Activated gamma-delta T cell treated with anti-CD3 and anti-CD28 coated beads, Interleukin-2, amount 50 U/mL, for 16 hours (primary cell): Measurements from ENCODE around the gene CACNA1S.

Experiments
- DNase-seq: peaks from one replicate; pipeline ENCODE4 v3.0.0-alpha.2; 2020; ENCODE audit warnings: low read depth

Gene CACNA1S

GRCh38 chr1:201112173-201112731 is at the start of gene CACNA1S:
Gene CACNA1S (minus strand): TSS chr1:201112426. CDS start chr1:201112339, 87 bp downstream.
- DNase-seq = no peak

- no peak for DNase-seq
Observed at GRCh38 chr1:201157949-201158348, 45.7 kb upstream of the CACNA1S start.

GRCh38 chr1:201156819-201157218 is 44.6 kb upstream of the CACNA1S start:
- DNase-seq = no peak

GRCh38 chr1:201156346-201156745 is 44.1 kb upstream of the CACNA1S start:
- no peak for DNase-seq

GRCh38 chr1:201155354-201155753 is 43.1 kb upstream of the CACNA1S start:
- no peak for DNase-seq

- peak; percentile 98 for DNase-seq
Observed at GRCh38 chr1:201154389-201155165, 42.4 kb upstream of the CACNA1S start, which contains the start of gene TMEM9. Gene TMEM9 (minus strand): TSS chr1:201154474. CDS start chr1:201153923, 551 bp downstream.

- no peak for DNase-seq
Observed at GRCh38 chr1:201153474-201154388, 41.5 kb upstream of the CACNA1S start.

GRCh38 chr1:201149400-201149799 is 37.2 kb upstream of the CACNA1S start:
- DNase-seq = no peak

- DNase-seq = no peak
Observed at GRCh38 chr1:201147396-201148015, 35.3 kb upstream of the CACNA1S start.

- no peak for DNase-seq
Observed at GRCh38 chr1:201146626-201147390, 34.6 kb upstream of the CACNA1S start.

GRCh38 chr1:201145816-201146215 is 33.6 kb upstream of the CACNA1S start:
- DNase-seq = no peak

- DNase-seq = no peak
Observed at GRCh38 chr1:201145132-201145531, 32.9 kb upstream of the CACNA1S start.

GRCh38 chr1:201144701-201145100 is 32.5 kb upstream of the CACNA1S start:
- no peak for DNase-seq

GRCh38 chr1:201143726-201144635 is 31.8 kb upstream of the CACNA1S start:
- no peak for DNase-seq

- DNase-seq = no peak
Observed at GRCh38 chr1:201142849-201143725, 30.9 kb upstream of the CACNA1S start.

- no peak for DNase-seq
Observed at GRCh38 chr1:201142011-201142848, 30.0 kb upstream of the CACNA1S start.

- no peak for DNase-seq
Observed at GRCh38 chr1:201141418-201141817, 29.2 kb upstream of the CACNA1S start.

- no peak for DNase-seq
Observed at GRCh38 chr1:201140941-201141260, 28.7 kb upstream of the CACNA1S start.
